DND-41 (cell line): Measurements from ENCODE around the gene DDX1.

Experiments used
- ATAC-seq: fragments of 200-7000 bp; cut with Tn5 transposase; 3 replicates; pipeline ENCODE4 v1.9.1; 2021; ENCODE audit warnings: low read depth; ENCODE audit not compliant: insufficient read depth
- DNase-seq: peaks from one replicate; pipeline ENCODE4 v3.0.0-alpha.2; 2020
- H2AFZ ChIP-seq: 2 replicates; pipeline ENCODE4 v1.6.0; 2012; ENCODE audit warnings: low read depth, low read length
- H3K27ac ChIP-seq: 2 replicates; pipeline ENCODE4 v1.5.1; 2012; ENCODE audit warnings: low read length, inconsistent platforms
- H3K27me3 ChIP-seq: fragments of 200-600 bp; sonication (generic); 2 replicates; pipeline ENCODE4 v1.6.0; 2012; ENCODE audit warnings: low read length, mild to moderate bottlenecking, inconsistent platforms; ENCODE audit not compliant: insufficient read depth, poor library complexity
- H3K36me3 ChIP-seq: 2 replicates; pipeline ENCODE4 v1.5.1; 2012; ENCODE audit warnings: low read length, inconsistent platforms; ENCODE audit not compliant: insufficient read depth
- H3K4me1 ChIP-seq: 2 replicates; pipeline ENCODE4 v1.5.1; 2012; ENCODE audit warnings: mild to moderate bottlenecking, low read length; ENCODE audit not compliant: insufficient read depth
- H3K4me2 ChIP-seq: 2 replicates; pipeline ENCODE4 v1.6.0; 2012; ENCODE audit warnings: mild to moderate bottlenecking, moderate library complexity, low read length, inconsistent platforms; ENCODE audit not compliant: insufficient read depth
- H3K4me3 ChIP-seq, 2 experiments: fragments of 200-600 bp in 1 of 2; shearing (Covaris generic) in 1 of 2; 2 replicates each; pipeline ENCODE4 v1.5.1; 2012 to 2016; ENCODE audit warnings: inconsistent platforms in 2 of 2, low read length in 2 of 2, mild to moderate bottlenecking in 2 of 2, low read depth in 1 of 2, moderate library complexity in 1 of 2
- H3K79me2 ChIP-seq: 2 replicates; pipeline ENCODE4 v1.6.0; 2012; ENCODE audit warnings: low read length, inconsistent platforms; ENCODE audit not compliant: insufficient read depth
- H3K9ac ChIP-seq: 2 replicates; pipeline ENCODE4 v1.6.0; 2012; ENCODE audit warnings: low read depth, mild to moderate bottlenecking, inconsistent platforms, low read length, moderate library complexity
- H3K9me3 ChIP-seq: 2 replicates; pipeline ENCODE4 v1.5.1; 2012; ENCODE audit warnings: low read length, moderate library complexity, mild to moderate bottlenecking, inconsistent platforms; ENCODE audit not compliant: insufficient read depth, severe bottlenecking
- H4K20me1 ChIP-seq: 2 replicates; pipeline ENCODE4 v1.6.0; 2012; ENCODE audit warnings: low read length; ENCODE audit not compliant: insufficient read depth
- CTCF ChIP-seq: IDR thresholded peaks from 2 replicates; pipeline ENCODE4 v1.5.1; 2012; ENCODE audit warnings: borderline replicate concordance, low read length, moderate library complexity, mild to moderate bottlenecking; ENCODE audit not compliant: poor library complexity, severe bottlenecking; ENCODE audit errors: extremely low read depth
- EZH2 ChIP-seq: IDR thresholded peaks from 3 replicates; pipeline ENCODE4 v1.6.1; 2012; ENCODE audit warnings: borderline replicate concordance, low read depth, mild to moderate bottlenecking, moderate library complexity, low read length, inconsistent platforms; ENCODE audit not compliant: severe bottlenecking

The DDX1 gene

GRCh38 chr2:15563227-15564100 is 28.2 kb upstream of the DDX1 start:
- Histone ChIP-seq H3K9ac (no peak overlapping the region), H3K9me3 (no peaks in the 10 kb centered on the region), H3K4me2 (no peak overlapping the region), H2AFZ (no peak overlapping the region), H4K20me1 (no peaks in the 10 kb centered on the region), H3K4me1 (peaks cover 23% of the 10 kb centered on the region), H3K36me3 (no peaks in the 10 kb centered on the region), H3K4me3 (no peak overlapping the region), H3K27me3 (no peaks in the 10 kb centered on the region), H3K79me2 (peaks cover 22% of the 10 kb centered on the region), H3K27ac (no peak overlapping the region)
- ATAC-seq (no peak), DNase-seq (no peak)
- TF ChIP-seq CTCF (no peak), EZH2 (no peak)

- Histone ChIP-seq H3K27me3 (no peaks in the 10 kb centered on the region), H4K20me1 (no peaks in the 10 kb centered on the region), H2AFZ (no peak overlapping the region), H3K27ac (no peak overlapping the region), H3K9me3 (no peaks in the 10 kb centered on the region), H3K36me3 (no peaks in the 10 kb centered on the region), H3K4me1 (peaks cover 7% of the 10 kb centered on the region), H3K79me2 (peaks cover 4% of the 10 kb centered on the region), H3K4me2 (no peak overlapping the region), H3K9ac (no peak overlapping the region), H3K4me3 (no peak overlapping the region)
- DNase-seq (no peak), ATAC-seq (no peak)
- TF ChIP-seq EZH2 (no peak), CTCF (no peak)
Measured at GRCh38 chr2:15565392-15565791, 26.3 kb upstream of the DDX1 start.

- Histone ChIP-seq H3K79me2 (no peaks in the 10 kb centered on the region), H3K9me3 (no peaks in the 10 kb centered on the region), H4K20me1 (no peaks in the 10 kb centered on the region), H3K4me3 (no peak overlapping the region), H2AFZ (no peak overlapping the region), H3K9ac (no peak overlapping the region), H3K4me2 (no peak overlapping the region), H3K27ac (no peak overlapping the region), H3K4me1 (peaks cover 7% of the 10 kb centered on the region), H3K36me3 (no peaks in the 10 kb centered on the region), H3K27me3 (no peaks in the 10 kb centered on the region)
- DNase-seq (no peak), ATAC-seq (no peak)
- no peak for TF ChIP-seq EZH2
- TF ChIP-seq CTCF = no peak
Measured at GRCh38 chr2:15565994-15566671, 25.5 kb upstream of the DDX1 start.
